ELF-1 (cell line): Measurements from ENCODE around the gene FADS2.
"Not testable (repeated sequence)": the region's sequence is repeated elsewhere in the genome, so short reads cannot be mapped to it uniquely, and the experiment has no call there.

ENCODE experiments used
- DNase-seq: peaks from one replicate; pipeline ENCODE4 v3.0.0-alpha.2; 2016; ENCODE audit warnings: low read depth, low spot score

FADS2 gene

DNA sequence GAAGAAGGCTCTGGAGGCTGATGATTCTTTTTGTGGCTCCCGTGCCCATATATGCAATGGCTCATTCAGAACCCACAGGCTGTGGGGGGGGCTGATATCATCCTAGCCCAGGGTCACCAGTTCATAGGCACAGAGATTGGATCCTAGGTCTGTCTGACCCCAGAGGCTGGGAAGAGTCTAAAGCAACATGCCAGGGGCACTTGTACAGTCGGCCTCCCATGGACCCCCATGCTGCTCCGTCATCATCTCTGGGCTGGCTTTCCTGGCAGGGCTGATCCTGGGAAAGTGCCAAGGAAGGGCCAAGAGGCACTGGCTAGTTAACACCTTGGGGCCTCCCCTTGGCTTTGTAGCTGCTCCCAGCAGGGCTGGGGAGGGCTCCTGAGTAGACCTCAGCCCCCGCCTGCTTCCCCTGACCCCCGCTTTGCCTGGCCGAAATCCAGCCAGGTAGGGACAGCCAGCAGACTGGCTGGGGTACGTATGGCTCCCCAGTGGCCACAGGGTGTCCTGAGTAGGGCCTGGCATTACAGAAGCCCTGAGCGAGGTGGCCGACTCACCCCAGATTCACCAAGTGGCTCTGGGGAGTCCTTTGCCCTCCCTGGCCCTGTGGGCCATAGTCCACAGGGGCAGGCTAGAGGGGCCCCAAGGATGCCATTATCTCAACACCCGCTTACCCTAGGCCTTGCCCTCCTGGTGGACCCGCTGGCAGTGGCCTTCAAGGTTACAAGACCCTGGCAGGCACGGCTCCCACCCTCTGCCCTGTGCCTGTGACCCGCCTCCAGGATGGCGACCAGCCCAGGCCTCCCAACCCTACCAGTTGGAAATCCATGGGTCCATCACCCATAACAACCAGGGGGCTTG lies 40.7 kb downstream of the FADS2 start:
- no peak for DNase-seq

- no peak for DNase-seq
These were observed 41.3 kb downstream of the FADS2 start for GRCh38 chr11:61869429-61869707.

GRCh38 chr11:61869708-61870451 lies 41.8 kb downstream of the FADS2 start:
- DNase-seq, result peak; percentile 61

DNA sequence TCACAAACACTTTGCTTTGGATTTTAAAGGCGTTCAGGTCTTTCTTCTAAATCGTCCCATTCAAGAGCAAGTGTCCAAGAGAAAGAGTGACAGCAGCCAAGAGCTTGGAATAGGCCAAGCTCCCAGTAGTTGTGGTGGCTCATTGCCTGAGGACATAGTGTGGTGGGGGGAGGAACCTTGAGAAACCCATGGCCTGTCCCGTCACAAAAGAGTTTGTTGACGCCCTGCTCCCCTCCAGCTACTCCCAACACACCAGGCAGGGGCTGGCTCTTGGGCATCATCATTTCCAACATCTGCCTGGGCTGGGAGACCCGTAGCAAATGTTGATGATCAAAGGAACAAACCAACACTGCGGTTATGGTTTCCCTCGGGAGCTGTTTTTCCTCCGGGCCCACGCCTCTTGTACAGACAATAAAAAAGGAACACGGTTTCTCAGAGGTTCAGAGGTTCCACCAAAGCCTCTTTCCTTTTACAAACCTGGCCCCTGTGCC lies 42.5 kb downstream of the FADS2 start:
- peak; percentile 61 for DNase-seq

DNA sequence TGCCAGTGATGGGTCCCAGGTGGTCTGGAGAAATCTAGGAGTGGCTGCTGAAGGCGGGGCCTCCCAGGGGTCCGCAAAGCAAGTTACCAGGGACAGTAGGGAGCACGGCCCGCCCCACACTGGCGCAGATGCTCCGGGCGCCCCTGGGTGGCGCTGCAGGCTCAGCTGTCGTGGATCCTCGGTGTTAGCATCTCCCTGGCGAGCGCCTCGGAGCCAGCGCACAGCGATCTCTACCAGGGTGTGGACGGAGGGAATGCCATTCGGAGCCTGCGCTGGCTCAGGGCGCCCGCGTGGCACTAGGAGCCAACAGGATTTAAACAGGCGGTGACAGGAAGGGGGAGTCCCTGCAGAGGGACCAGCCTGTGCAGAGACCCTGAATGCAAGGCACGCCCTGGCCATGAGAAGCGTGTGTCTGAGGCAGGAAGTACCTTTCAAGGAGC lies 43.1 kb downstream of the FADS2 start:
- DNase-seq, result peak; percentile 95

DNA sequence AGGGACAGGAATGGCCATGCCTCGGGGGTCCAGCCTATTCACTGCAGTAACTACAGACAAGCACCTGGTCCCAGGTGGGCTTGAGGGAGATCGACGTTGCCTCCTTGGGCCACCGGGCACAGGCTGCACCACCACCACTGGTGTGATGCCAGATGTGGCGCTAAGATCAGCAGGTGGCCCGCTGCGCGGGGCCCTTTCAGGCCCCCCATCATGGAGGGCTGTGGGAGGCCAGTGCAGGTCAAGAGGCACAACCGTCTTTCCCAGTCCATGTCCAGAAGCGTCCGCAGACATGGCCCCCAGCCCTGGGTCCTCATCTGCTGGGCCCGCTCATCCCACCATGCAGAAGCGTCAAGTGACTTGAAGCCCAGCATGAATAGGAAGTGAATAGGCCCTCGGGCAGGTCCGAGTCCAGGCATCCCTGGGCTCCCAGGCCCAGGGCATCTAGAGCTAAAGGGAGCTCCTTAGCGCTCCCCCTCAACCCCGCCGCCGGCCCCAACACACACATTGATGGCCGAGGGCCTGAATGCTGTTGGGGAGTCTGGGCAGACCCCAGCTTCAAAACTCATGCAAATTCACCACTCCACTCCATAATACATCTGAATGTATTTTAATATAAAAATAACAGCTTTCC lies 45.0 kb downstream of the FADS2 start:
- no peak for DNase-seq

DNA sequence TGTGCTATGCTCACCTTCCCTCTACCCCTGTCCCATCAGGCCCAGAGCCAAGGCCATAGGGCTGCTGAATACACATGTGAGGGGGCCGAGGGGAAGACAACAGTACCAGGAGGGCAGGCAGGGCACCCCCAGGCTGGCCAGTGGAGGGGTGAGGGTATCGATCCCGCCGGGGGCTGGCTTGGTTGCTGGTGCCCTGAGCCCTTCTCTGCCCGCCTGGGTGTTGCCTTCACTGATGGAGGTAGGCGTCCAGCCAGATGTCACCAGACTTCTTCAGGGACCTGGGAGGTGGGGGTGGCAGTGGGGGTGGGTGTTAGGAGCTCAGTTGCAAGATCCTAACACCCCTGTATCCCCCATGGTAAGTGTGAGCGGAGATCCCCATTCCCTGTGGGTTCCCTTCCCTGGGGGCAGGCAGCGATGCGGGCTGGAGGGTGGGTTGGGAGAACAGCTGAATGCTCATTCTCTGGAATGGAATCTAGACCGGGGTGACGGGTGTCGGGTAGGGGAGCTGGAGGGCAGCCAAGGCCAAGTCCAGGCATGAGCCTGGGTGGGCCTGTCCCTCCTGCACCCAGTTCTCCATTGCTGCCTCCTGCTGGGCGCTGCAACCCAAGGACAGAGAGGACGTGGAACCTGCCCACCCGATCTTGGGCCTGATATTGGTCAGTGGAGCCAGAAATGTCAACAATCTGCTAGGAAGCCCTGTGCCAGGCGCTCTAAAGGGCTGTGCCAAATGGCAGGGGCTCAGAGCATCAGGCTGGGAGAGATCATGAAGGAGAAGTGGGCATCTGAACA lies 45.7 kb downstream of the FADS2 start:
- no peak for DNase-seq

DNA sequence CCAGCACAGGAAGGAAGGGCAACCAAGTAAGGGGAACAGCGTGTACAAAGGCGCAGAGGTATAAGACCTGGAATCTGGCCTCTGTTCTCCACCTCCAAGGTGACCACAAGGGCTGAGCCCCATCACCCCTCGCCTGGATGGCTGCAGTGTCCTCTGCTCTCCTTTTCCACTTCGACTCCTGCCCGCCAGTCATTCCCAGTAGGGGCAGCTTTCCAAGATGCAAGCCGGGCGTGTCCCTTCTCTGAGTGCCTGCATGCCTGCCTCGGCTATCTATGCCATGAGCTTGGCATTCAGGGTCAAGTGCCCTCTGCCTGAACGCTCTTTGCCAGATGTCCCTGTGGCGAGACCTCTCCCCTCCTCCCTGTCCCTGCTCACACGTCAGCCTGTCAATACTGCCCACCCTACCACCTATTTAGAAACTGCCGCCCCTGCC lies 46.3 kb downstream of the FADS2 start:
- no peak for DNase-seq

- no peak for DNase-seq
These were observed 46.8 kb downstream of the FADS2 start for GRCh38 chr11:61874853-61875252.

DNA sequence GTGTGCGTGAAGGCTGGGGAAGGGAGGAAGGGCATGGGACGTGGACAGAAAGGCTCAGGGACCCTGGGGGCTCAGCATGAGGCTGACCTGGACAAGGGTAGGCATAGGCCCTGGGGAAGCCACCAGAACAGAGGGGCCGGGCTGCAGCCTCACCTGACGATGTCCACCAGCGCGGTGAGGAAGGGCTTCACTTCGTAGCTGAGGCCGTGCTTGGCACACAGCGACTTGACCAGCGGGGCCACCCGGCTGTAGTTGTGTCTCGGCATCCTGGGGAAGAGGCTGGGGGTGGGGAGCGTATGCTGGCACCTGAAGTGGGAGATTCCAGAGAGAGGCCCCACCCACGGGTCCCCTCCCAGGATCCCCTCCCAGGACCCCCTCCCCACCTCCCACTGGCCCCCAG lies 47.6 kb downstream of the FADS2 start:
- no peak for DNase-seq

GRCh38 chr11:61879152-61879551 lies 51.1 kb downstream of the FADS2 start:
- no peak for DNase-seq

DNA sequence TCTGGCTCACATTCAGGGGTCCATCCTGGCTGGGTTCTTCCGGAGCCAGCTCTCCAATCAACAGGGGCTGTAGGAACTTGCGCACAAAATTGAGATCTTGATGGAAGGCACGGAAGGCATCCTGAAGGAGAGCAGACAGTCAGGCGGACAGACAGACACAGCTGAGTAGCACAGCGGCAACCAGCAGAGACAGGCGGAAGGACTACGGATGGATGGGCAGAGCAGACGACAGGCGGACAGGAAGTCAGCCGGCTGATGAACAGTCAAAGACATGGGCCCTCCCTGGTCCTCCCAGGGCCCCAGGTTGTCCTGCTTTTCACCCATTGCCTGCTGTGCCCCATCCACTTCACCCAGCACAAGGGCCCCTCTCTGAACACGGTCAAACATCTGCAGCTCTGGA lies 51.9 kb downstream of the FADS2 start:
- DNase-seq, result no peak

GRCh38 chr11:61880454-61880853 lies 52.4 kb downstream of the FADS2 start:
- DNase-seq, result no peak

- peak; percentile 62 for DNase-seq
These were observed 53.3 kb downstream of the FADS2 start for GRCh38 chr11:61881397-61881796.

DNA sequence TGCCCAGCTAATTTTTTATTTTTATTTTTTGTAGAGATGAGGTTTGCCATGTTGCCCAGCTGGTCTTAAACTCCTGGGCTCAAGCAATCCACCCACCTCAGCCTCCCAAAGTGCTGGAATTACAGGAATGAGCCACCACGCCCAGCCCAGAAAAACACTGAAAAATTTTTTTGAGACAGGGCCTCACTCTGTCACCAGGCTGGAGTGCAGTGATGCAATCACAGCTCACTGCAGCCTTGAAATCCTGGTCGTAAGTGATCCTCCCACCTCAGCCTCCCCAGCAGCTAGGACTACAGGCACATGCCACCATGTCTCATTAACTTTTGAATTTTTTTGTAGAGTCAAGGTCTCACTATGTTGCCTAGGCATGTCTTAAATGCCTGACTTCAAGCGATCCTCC lies 54.2 kb downstream of the FADS2 start:
- DNase-seq, result not testable (repeated sequence)

GRCh38 chr11:61882879-61883278 lies 54.8 kb downstream of the FADS2 start:
- no peak for DNase-seq

DNA sequence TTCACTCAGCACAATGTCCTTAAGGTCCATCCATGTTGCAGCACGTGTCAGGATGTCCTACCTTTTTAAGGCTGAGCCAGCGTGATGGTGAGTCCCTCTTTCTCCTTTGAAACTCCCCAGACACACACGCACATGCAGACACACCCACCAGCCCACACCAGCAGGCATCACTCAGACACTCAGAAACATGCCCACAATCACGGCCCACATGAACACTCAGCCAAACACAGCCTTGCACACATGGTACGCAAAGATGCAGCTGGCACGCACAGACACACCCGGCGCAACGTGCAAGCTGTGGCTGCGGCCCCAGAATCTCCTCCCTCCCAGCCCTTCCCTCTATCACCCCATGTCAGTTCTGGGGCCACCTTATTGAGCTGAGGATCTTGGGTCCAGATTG lies 55.2 kb downstream of the FADS2 start:
- DNase-seq, result no peak

DNA sequence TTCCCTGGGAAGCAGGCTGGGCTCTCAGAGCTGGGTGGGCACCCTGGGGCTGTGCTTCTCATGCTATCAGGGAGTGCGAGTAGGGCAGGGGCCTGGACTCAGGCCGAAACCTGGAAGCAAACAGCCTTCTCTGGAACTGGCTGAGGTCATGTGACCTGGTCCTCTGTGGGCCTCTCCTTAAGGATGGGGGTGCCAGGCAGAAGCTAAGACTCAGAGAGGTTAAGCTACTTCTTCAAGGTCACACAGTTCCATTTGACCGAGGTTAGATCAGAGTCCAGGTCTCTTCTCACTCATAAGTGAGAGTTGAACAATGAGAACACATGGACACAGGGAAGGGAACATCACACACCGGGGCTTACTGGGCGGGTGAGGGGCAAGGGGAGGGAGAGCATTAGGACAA lies 55.8 kb downstream of the FADS2 start:
- DNase-seq, result no peak

DNA sequence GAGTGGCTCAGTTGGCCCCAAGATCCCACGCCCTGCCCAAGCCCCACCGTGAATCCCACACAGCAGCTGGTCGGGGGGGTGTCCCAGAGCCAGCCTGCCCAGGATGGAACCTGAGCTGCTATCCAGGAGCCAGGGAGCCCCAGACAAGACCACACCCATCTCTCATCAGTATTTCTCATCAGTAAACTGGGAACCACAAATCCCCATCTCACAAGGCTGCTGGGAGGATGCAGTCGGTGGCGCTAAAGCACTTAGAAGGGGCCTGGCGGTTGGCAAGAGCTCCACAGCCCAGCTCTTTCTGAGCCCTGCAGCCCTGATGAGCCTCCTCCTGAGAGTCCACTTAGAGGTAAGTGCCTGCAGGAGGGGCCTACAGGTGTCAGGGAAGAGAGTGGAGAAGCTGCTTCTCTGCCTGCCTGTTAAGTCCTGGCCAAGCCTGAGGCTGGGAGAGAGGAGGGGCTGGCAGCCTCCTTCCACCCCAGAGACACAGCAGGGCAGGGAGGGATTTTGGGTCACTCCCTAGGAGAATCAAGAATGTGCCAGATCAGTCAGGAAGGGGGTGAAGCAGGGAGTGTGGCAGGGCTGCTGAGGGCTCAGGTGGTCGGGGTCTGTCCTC lies 57.2 kb downstream of the FADS2 start:
- peak; percentile 66 for DNase-seq

- DNase-seq, result peak; percentile 75
These were observed 57.9 kb downstream of the FADS2 start for GRCh38 chr11:61885784-61886580.
